H9 (cell line): Measurements from ENCODE around the gene ZNF467. TPM values are rescaled to one million over a fixed set of nuclear protein-coding genes. Genes with fewer than 3 reads are reported as not detected.

Experiments
- DNase-seq: peaks from one replicate; pipeline ENCODE4 v3.0.0-alpha.2; 2017
- H2AFZ ChIP-seq: one replicate; pipeline ENCODE4 v1.6.1; 2013; ENCODE audit warnings: mild to moderate bottlenecking, low read length, control low read depth, moderate library complexity
- H2AK5ac ChIP-seq: 2 replicates; pipeline ENCODE4 v1.6.1; 2013; ENCODE audit warnings: low read length, control low read depth, mixed read lengths; ENCODE audit not compliant: insufficient read length
- H2BK120ac ChIP-seq: one replicate; pipeline ENCODE4 v1.6.1; 2013; ENCODE audit warnings: low read depth, mild to moderate bottlenecking, low read length, control low read depth, inconsistent platforms; ENCODE audit not compliant: poor library complexity, severe bottlenecking
- H2BK12ac ChIP-seq: 2 replicates; pipeline ENCODE4 v1.6.1; 2013; ENCODE audit warnings: low read length, control low read depth, mixed read lengths, low read depth; ENCODE audit not compliant: insufficient read length
- H2BK15ac ChIP-seq: 2 replicates; pipeline ENCODE4 v1.6.1; 2013; ENCODE audit warnings: low read depth, low read length, control low read depth
- H2BK20ac ChIP-seq: one replicate; pipeline ENCODE4 v1.6.1; 2013; ENCODE audit warnings: low read depth, mild to moderate bottlenecking, low read length, control low read depth, inconsistent platforms; ENCODE audit not compliant: poor library complexity, severe bottlenecking
- H2BK5ac ChIP-seq: 2 replicates; pipeline ENCODE4 v1.6.1; 2013; ENCODE audit warnings: low read length, control low read depth, mixed read lengths; ENCODE audit not compliant: insufficient read length
- H3K14ac ChIP-seq: 2 replicates; pipeline ENCODE4 v1.6.1; 2013; ENCODE audit warnings: low read length, control low read depth; ENCODE audit not compliant: insufficient read depth
- H3K18ac ChIP-seq: 2 replicates; pipeline ENCODE4 v1.6.1; 2013; ENCODE audit warnings: low read depth, mild to moderate bottlenecking, mixed read lengths, low read length, control low read depth; ENCODE audit not compliant: insufficient read length
- H3K23ac ChIP-seq: 2 replicates; pipeline ENCODE4 v1.6.1; 2013; ENCODE audit warnings: low read length, control low read depth, mixed read lengths, low read depth; ENCODE audit not compliant: insufficient read length
- H3K23me2 ChIP-seq: 2 replicates; pipeline ENCODE4 v1.6.1; 2013; ENCODE audit warnings: low read depth, mild to moderate bottlenecking, mixed read lengths, low read length, control low read depth; ENCODE audit not compliant: insufficient read length, poor library complexity, severe bottlenecking
- H3K27ac ChIP-seq: 2 replicates; pipeline ENCODE4 v1.5.1; 2013; ENCODE audit warnings: low read length, control low read depth, mixed read lengths, low read depth; ENCODE audit not compliant: insufficient read length
- H3K27me3 ChIP-seq: 2 replicates; pipeline ENCODE4 v1.6.1; 2013; ENCODE audit warnings: low read length, control low read depth, inconsistent platforms; ENCODE audit not compliant: insufficient read depth
- H3K4ac ChIP-seq: 2 replicates; pipeline ENCODE4 v1.6.1; 2013; ENCODE audit warnings: low read depth, mild to moderate bottlenecking, control low read depth, inconsistent platforms, low read length, moderate library complexity
- H3K4me1 ChIP-seq: 2 replicates; pipeline ENCODE4 v1.6.1; 2013; ENCODE audit warnings: low read length, control low read depth, inconsistent platforms; ENCODE audit not compliant: insufficient read depth
- H3K4me2 ChIP-seq: 2 replicates; pipeline ENCODE4 v1.6.1; 2013; ENCODE audit warnings: low read length, control low read depth, mixed read lengths; ENCODE audit not compliant: insufficient read length, insufficient read depth
- H3K56ac ChIP-seq: 2 replicates; pipeline ENCODE4 v1.6.1; 2013; ENCODE audit warnings: low read depth, mild to moderate bottlenecking, mixed read lengths, low read length, control low read depth; ENCODE audit not compliant: insufficient read length
- H3K79me1 ChIP-seq: 2 replicates; pipeline ENCODE4 v1.6.1; 2013; ENCODE audit warnings: low read depth, mild to moderate bottlenecking, moderate library complexity, low read length, control low read depth, inconsistent platforms; ENCODE audit not compliant: insufficient read depth, poor library complexity, severe bottlenecking
- H3K79me2 ChIP-seq: 2 replicates; pipeline ENCODE4 v1.6.1; 2013; ENCODE audit warnings: low read length, control low read depth, inconsistent platforms; ENCODE audit not compliant: insufficient read depth
- H3K9ac ChIP-seq: 2 replicates; pipeline ENCODE4 v1.6.1; 2013; ENCODE audit warnings: low read length, control low read depth, mixed read lengths; ENCODE audit not compliant: insufficient read length; ENCODE audit errors: extremely low read depth
- H3K9me3 ChIP-seq: one replicate; pipeline ENCODE4 v1.6.1; 2013; ENCODE audit warnings: low read depth, low read length, inconsistent platforms; ENCODE audit not compliant: control insufficient read depth
- H3T11ph ChIP-seq: one replicate; pipeline ENCODE4 v1.6.1; 2013; ENCODE audit warnings: mild to moderate bottlenecking, low read length, control low read depth, inconsistent platforms
- H4K20me1 ChIP-seq: one replicate; pipeline ENCODE4 v1.6.1; 2013; ENCODE audit not compliant: control insufficient read depth, insufficient read length, insufficient read depth
- H4K5ac ChIP-seq: 2 replicates; pipeline ENCODE4 v1.6.1; 2013; ENCODE audit warnings: low read depth, mild to moderate bottlenecking, mixed read lengths, low read length, control low read depth; ENCODE audit not compliant: insufficient read length
- H4K8ac ChIP-seq: replicated peaks from 2 replicates; pipeline ENCODE4 v1.6.1; 2013; ENCODE audit warnings: low read length, control low read depth, mixed read lengths, low read depth; ENCODE audit not compliant: insufficient read length
- H4K91ac ChIP-seq: 2 replicates; pipeline ENCODE4 v1.6.1; 2013; ENCODE audit warnings: low read depth, mild to moderate bottlenecking, moderate library complexity, mixed read lengths, low read length, control low read depth; ENCODE audit not compliant: insufficient read length
- H3K27ac Mint-ChIP-seq, 3 experiments: 2 replicates in 2 of 3; 3 replicates in 1 of 3; pipeline ENCODE4 v1.8.0; 2020 to 2021; ENCODE audit warnings: mixed read lengths in 3 of 3, mild to moderate bottlenecking in 1 of 3, moderate library complexity in 1 of 3
- H3K27me3 Mint-ChIP-seq: 2 replicates; pipeline ENCODE4 v1.8.0; 2021; ENCODE audit warnings: low read depth, mild to moderate bottlenecking, moderate library complexity, mixed read lengths
- H3K36me3 Mint-ChIP-seq, 3 experiments: 2 replicates in 2 of 3; 3 replicates in 1 of 3; pipeline ENCODE4 v1.8.0; 2020 to 2021; ENCODE audit warnings: low read depth in 3 of 3, mixed read lengths in 3 of 3; ENCODE audit not compliant: insufficient read depth in 1 of 3
- H3K4me1 Mint-ChIP-seq, 2 experiments: 2 replicates each; pipeline ENCODE4 v1.8.0; 2020; ENCODE audit warnings: mixed read lengths in 2 of 2
- H3K4me3 Mint-ChIP-seq, 2 experiments: 2 replicates in 1 of 2; 3 replicates in 1 of 2; pipeline ENCODE4 v1.8.0; 2020 to 2021; ENCODE audit warnings: mild to moderate bottlenecking in 2 of 2, mixed read lengths in 2 of 2, moderate library complexity in 1 of 2
- H3K9me3 Mint-ChIP-seq, 2 experiments: 2 replicates in 1 of 2; 3 replicates in 1 of 2; pipeline ENCODE4 v1.8.0; 2020; ENCODE audit warnings: mild to moderate bottlenecking in 2 of 2, mixed read lengths in 2 of 2, moderate library complexity in 1 of 2
- WGBS: extraction: QIAGEN DNeasy Blood & Tissue Kit; methylation state at CpG from one replicate; pipeline ENCODE4 v1.1.7; 2013; ENCODE audit warnings: missing lambda C conversion rate, low lambda C conversion rate, mixed read lengths; ENCODE audit not compliant: insufficient read length; ENCODE audit errors: extremely low coverage; 5-methylcytosine and 5-hydroxymethylcytosine counted together
- total RNA-seq: library from RNA; stranded (reverse); gene quantifications from 2 replicates; pipeline ENCODE4 v1.2.1, GENCODE V29; 2021
- TF ChIP-seq, protein P1 (sequence below): fragments of 200-600 bp; sonication (generic); conservative IDR thresholded peaks from 3 replicates; pipeline ENCODE4 v1.8.0; 2021; ENCODE audit warnings: antibody characterized with exemption, mild to moderate bottlenecking

Gene ZNF467
- total RNA-seq, 1 experiment from 2014 or later: 0.31 TPM

DNA sequence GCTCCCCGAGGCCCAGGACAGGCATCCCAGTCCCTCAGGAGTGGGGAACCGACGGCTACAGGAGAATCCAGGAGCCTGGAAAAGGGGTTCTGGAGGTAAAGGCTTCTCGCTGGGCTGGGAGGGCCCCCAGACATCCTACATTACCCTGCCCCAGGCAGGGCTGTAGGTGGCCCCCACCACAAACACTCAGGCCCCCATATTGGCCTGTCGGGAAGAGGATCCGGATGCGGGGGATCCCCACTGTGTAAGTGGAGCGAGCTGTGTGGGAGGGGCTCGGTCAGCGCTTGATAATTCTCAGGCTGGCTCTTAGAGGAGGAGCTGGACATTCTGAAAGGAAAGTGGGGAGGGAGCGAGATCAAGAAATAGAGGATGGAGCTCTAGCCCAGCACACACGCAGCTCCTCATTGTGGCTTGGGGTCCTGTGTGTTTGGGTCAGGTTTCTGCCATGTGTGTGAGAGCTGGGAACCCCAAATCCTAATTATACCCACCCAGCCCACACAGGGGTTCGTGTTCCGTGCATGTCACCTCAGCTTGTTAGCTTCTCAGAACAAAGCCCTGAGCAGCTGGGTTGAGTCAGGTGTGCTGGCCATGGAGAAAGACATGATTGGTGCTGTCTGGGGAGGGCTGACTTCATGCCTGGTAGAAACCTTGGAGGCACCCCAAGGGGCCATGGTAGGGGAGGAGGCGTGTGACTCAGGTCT, 49.4 kb downstream of the ZNF467 start:
- no peak overlapping the region for H3K9ac ChIP-seq
- no peak overlapping the region for H4K8ac ChIP-seq
- no peak overlapping the region for H2BK120ac ChIP-seq
- H4K20me1 ChIP-seq: no peaks in the 10 kb centered on the region
- H3K23ac ChIP-seq: no peak overlapping the region
- no peak overlapping the region for H3T11ph ChIP-seq
- no peak overlapping the region for H2BK20ac ChIP-seq
- no peaks in the 10 kb centered on the region for H3K4me1 Mint-ChIP-seq
- no peaks in the 10 kb centered on the region for H3K27me3 ChIP-seq
- no peak overlapping the region; a peak in 1 of 5 replicates for H3K4me3 Mint-ChIP-seq
- DNase-seq: no peak
- H3K9me3 ChIP-seq: no peaks in the 10 kb centered on the region
- TF ChIP-seq, protein P1, sequence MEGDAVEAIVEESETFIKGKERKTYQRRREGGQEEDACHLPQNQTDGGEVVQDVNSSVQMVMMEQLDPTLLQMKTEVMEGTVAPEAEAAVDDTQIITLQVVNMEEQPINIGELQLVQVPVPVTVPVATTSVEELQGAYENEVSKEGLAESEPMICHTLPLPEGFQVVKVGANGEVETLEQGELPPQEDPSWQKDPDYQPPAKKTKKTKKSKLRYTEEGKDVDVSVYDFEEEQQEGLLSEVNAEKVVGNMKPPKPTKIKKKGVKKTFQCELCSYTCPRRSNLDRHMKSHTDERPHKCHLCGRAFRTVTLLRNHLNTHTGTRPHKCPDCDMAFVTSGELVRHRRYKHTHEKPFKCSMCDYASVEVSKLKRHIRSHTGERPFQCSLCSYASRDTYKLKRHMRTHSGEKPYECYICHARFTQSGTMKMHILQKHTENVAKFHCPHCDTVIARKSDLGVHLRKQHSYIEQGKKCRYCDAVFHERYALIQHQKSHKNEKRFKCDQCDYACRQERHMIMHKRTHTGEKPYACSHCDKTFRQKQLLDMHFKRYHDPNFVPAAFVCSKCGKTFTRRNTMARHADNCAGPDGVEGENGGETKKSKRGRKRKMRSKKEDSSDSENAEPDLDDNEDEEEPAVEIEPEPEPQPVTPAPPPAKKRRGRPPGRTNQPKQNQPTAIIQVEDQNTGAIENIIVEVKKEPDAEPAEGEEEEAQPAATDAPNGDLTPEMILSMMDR: no peak
- no peak overlapping the region for H3K27ac Mint-ChIP-seq
- H3K27ac ChIP-seq: no peak overlapping the region
- H3K23me2 ChIP-seq: no peaks in the 10 kb centered on the region
- no peaks in the 10 kb centered on the region for H3K4me1 ChIP-seq
- H3K27me3 Mint-ChIP-seq: no peaks in the 10 kb centered on the region
- no peak overlapping the region for H3K14ac ChIP-seq
- no peak overlapping the region for H3K4ac ChIP-seq
- H2BK5ac ChIP-seq: no peak overlapping the region
- no peak overlapping the region for H2AK5ac ChIP-seq
- H3K18ac ChIP-seq: no peak overlapping the region
- no peak overlapping the region for H3K4me2 ChIP-seq
- no peak overlapping the region for H4K91ac ChIP-seq
- WGBS: no CpG with 5 or more reads among the region's 15 CpGs
- no peak overlapping the region for H2BK12ac ChIP-seq
- peaks cover 10 to 55% (median 55%) of the 10 kb centered on the region in 3 experiments for H3K36me3 Mint-ChIP-seq
- H4K5ac ChIP-seq: no peak overlapping the region
- H2AFZ ChIP-seq: no peak overlapping the region
- H2BK15ac ChIP-seq: no peak overlapping the region
- no peaks in the 10 kb centered on the region for H3K9me3 Mint-ChIP-seq
- H3K79me1 ChIP-seq: peaks cover 3% of the 10 kb centered on the region
- H3K56ac ChIP-seq: no peak overlapping the region
- H3K79me2 ChIP-seq: no peaks in the 10 kb centered on the region
